CD4-positive, alpha-beta T cell treated with Interleukin-10 for 1 hour (primary cell): ENCODE measurements around the gene TF.
"Not testable (repeated sequence)": the region's sequence is repeated elsewhere in the genome, so short reads cannot be mapped to it uniquely, and the experiment has no call there.

Source experiments
- DNase-seq: peaks from one replicate; pipeline ENCODE4 v3.0.0-alpha.2; 2020

Gene TF

DNA sequence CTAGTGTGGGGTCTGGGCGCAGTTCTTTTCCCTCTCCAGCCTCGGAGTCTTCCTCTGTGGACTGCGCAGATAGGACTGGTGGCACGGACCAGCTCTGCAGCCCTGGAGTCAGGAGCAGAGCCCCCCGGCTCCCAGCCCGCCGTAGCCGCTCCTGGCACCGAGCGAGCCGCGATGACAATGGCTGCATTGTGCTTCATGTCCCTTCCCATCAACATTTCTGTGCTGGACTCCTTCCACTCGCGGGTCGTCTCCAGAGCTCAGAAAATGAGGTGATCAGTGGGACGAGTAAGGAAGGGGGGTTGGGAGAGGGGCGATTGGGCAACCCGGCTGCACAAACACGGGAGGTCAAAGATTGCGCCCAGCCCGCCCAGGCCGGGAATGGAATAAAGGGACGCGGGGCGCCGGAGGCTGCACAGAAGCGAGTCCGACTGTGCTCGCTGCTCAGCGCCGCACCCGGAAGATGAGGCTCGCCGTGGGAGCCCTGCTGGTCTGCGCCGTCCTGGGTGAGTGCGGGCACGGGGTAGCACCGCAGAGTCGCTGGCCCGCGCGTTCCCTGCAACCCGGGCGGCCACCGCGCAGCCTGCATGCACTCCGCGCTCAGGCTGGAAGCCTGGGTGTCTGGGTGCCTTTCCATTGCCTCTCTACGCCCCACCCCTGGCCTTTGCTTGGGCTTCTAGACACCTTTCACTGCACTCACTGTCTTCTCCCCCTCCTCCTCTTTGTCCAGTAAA, at the start of gene TF:
TSS of gene TF (plus strand) at position 413 of the 731 bp plus-strand sequence. CDS start at position 461, 48 bp downstream.
- no peak for DNase-seq

DNA sequence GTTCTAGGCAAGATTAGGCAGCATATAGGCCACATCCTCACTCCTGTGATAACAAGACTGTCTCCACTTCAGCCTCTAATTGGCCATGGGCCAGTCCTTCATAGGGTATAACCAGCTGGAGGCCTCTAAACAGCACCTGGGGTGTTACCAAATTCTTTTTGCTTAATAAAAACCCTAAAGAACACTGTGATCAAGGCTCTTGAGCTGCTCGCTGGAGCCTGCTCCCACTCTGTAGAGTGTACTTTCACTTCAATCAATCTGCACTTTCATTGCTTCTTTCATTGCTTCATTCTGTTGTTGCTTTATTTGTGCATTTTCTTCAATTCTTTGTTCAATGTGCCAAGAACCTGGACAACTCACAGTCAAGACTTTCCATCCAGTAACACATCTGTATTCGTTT, 48.2 kb upstream of the TF start:
- DNase-seq: no peak

GRCh38 chr3:133699467-133699866, 46.7 kb upstream of the TF start:
- no peak for DNase-seq

- no peak for DNase-seq
Measured at GRCh38 chr3:133699903-133700302, 46.3 kb upstream of the TF start.

DNA sequence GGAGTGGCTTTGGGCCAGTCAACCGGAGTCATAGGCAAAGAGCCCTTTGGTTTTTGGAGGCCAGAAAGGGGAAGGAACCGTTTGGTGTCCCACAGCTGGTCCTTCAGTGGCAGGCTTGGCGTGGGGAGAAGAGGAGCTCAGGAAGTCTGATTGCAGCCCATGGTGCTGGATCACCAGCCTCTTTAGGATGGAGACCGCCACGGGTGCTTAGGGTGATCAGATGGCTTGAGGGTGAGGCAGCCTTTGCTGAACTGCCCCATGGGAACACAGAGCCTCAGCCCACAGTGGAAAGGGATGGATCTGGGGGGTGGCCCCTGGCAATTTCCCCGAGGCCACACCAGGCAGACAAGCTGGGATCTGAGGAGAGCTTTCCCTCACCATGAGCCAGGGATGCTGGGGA, 45.8 kb upstream of the TF start:
- no peak for DNase-seq

DNA sequence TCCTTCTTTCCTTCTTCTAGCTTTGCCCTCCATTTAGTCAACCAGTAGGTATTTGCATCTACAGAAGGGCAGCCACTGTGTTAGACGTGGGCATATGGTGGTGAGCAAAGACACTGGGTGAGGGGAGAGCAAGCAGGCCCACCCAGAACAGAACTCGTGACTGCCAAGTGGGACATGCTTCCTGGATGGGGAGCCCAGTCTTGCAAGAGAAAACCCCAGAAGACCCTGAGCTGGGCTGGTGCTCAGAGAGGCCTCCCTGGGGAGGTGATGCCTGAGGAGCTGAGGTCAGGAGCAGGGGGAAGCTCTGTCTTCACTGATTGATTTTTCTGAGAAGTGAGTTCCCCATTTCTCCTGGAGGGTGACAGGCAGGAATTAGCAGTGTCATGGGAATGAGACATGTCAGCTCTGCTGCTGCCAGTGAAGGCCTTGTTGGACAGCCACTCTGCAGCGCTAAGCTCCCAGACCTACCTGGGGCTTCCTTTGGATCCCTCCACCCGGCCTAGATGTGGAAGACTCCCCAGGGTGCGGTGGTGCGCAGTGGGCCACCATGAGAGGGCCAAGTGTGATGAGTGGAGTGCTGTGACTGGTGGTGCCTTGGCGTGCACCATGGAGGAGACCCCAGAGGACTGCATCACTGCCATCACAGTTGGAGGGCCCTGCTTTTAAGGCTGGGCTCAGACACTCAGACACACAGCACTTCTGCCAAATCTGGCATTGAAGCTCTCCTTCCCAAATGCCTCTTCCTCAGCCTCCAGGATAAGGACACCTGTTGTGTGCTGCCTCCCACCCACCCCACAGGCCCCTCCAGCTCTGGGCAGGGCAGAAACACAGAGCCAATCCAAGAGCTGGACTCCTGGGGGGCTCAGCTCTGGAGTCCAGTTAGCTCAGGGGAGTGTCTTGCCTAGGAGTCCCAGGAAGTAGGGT, 44.5 kb upstream of the TF start:
- no peak for DNase-seq

DNA sequence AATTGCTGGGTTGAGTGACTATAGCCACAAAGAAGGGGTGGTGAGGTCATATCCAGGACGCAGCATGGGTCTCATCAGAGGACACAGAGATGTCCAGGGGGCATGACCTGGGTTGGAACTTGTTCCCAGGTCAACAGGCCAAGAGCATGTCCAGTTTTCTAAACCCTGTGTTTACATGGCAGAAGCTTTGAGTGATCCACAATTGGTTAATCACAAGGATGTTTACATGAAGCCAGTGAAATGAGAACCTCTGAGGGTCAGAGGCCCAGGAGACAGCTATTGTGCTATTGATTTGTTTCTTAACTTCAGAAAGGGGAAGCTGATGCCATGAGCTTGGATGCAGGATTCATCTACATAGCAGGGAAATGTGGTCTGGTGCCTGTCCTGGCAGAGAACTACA, 42.3 kb upstream of the TF start:
- no peak for DNase-seq

- DNase-seq: no peak
Measured at GRCh38 chr3:133706033-133706432, 40.2 kb upstream of the TF start.

DNA sequence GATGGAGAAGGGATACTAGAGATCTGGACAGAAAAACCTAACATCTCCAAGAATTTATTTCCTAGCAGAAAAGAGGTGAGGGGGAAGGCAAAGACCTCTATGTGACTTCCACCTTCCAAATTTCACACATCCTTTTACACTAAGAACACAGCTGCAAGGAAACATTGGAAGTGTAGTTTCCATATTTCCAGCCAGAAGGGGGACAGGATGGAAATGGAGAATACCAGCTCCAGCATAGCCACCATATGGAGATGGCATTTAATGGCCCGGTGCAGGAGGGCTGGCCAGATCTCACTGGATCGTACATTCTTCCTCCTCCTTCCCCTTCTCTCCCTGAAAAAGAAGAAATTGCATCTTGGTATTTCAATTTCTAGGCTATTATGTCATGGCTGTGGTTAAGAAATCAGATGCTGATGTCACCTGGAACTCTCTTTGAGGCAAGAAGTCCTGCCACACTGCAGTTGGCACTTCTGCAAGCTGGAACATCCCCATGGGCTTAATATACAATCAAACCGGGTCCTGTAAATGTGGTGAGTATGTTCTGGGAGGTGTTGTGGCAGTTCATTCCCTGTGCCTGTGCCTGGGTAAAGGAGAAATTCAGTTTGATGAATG, 36.9 kb upstream of the TF start:
- DNase-seq: no peak

DNA sequence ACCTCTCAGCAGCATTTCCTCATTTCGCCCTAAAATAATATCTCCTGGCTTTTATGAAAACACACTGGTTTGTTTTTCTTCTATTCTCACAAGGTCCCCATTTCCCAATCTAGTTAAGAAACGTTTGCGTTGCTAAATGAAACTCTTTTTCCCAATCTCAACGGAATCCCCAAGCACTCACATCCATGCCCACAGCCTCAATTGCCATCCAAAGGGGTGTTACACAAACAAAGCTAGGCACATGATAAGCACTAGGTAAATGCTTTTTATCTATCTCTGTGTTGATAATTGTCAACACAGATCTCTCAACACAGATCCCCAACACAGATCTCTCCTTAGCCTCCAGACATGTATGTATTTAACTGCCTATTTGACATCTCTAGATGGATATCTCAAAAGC, 35.2 kb upstream of the TF start:
- DNase-seq: no peak

DNA sequence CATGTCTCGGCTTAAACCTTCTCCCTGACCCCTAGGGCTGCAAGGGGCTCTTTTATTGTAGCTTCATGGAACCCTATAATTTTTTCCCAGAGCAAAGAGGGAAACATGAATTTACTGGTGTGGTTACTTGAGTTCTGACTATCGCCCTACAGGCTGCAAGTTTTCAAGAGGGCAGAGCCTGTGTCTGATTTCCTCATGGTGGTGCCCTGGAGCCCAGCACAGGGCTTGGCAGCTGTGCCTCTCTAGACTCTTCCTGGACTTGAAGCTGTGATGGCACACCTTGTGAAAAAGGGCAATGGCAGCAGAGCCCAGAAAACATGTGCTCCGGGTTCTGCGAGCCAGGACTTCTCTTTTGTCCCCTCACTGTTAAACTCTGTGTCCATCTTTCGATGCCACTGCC, 34.2 kb upstream of the TF start:
- DNase-seq: no peak

DNA sequence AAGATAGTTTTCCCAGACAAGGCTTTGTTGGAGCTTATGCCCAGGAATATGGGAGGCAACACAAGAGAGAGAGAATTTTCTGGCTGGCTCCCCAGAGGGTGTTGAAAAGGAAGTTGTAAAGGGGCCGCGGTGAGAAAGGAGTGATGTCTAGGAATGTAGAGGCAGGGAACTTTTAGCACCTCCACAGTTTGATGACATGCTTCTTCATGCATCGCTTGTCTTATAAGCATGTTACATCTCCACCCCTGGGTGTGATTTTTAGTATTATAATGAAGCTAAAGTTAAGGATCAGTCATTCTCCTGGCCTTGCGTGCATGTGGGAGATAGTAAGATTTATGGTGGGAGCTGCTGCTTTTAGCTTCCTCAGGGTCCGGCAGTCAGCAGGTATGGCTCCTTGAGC, 32.8 kb upstream of the TF start:
- DNase-seq: no peak

- no peak for DNase-seq
Measured at GRCh38 chr3:133717424-133717823, 28.8 kb upstream of the TF start.

DNA sequence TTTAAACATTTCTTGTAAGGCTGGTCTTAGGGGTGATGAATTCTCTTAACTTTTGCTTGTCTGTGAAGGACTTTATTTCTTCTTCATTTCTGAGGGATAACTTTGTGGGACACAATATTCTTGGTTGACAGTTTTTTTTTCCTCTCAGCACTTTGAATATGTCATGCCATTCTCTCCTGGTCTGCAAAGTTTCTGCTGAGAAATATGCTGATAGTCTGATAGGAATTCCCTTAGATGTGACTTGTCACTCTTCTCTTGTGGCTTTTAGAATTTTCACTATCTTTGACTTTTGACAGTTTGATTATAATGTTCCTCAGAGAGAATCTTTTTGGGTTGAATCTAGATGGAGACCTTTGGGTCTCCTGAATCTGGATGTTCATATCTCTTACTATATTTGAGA, 23.3 kb upstream of the TF start:
- no peak for DNase-seq

GRCh38 chr3:133730993-133731392, 15.2 kb upstream of the TF start:
- DNase-seq: no peak

- not testable (repeated sequence) for DNase-seq
Measured at GRCh38 chr3:133732231-133732630, 14.0 kb upstream of the TF start.

DNA sequence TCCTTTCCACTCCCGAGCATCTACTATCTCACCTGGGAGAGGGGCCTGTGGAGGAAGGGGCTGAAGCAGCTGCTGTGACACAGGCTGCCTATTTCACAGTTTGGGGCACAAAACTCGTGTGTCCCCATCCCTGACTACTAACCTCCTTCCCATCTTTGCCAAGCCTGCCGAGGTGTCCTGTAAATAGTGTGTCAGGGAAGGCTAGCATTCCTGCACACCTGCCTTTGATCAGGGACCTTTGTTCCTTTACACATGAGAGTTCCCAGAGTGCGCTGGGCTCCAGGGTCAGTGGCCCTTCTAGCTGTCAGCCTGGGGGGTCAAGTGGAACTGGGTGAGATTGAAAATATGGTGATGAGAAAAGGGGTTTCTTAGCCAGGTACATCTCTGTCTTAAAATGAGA, 13.0 kb upstream of the TF start:
- no peak for DNase-seq

GRCh38 chr3:133734305-133734704, 11.9 kb upstream of the TF start:
- DNase-seq: no peak

GRCh38 chr3:133742351-133743091, 3.7 kb upstream of the TF start:
- no peak for DNase-seq

- DNase-seq: no peak
Measured at GRCh38 chr3:133744241-133744640, 2.0 kb upstream of the TF start.

DNA sequence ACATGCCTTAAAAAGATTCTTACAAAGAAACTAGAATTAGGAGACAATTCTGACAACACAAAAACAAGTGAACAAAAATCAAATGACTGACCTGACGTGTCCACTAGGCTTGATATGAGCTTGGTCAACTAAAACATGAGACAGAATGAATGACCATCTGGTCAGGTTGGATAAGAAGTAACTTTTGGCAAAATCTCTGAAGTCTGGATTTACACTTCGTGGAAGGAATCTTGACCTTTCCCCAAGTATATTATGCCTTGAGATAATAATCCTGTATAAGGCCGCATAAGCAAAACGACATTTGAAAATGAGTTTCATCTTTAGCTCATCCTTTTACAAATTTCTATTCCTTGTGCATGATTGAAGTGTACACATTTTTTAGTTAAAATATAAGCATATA, 1.1 kb upstream of the TF start:
- DNase-seq: no peak

DNA sequence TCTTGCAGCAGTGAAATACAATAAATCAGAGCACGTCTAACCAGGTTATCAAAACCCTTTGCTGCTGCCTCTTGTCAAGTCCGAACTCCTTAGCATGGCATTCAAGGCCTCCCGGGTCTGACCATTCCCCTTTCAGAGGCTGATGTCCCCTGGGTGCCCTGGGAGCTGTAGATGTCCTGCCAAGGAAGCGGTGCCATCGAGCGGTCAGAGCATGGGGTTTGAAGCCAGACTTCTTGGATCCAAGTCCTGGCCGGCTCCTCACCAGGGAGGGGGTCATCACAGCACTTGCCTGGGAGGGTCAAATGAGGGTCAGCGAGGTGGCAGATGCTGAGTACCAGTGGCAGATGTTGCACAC, 496 bp downstream of the TF start:
- DNase-seq: no peak

DNA sequence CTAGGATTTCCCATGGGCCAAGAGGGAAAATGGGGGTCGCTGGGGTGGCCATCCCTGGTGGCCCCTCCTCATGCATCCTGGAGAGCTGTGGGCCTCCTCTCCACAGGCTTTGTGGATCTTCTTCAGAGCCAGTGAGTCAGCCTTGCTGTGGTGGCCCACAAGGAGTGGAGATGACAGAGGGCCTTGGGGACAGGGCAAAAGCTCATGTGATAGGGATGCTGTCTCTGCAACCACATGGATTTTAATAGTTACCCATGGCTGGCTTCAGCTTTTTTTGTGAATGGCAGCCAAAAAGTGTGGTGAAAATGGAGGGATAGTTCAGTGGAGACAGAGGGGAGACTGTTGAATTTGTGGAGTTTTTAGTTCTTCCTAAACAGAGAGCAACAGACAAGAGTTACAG, 1.2 kb downstream of the TF start:
- no peak for DNase-seq
